Measurements from ENCODE around the gene ADAMTS2.

DNA sequence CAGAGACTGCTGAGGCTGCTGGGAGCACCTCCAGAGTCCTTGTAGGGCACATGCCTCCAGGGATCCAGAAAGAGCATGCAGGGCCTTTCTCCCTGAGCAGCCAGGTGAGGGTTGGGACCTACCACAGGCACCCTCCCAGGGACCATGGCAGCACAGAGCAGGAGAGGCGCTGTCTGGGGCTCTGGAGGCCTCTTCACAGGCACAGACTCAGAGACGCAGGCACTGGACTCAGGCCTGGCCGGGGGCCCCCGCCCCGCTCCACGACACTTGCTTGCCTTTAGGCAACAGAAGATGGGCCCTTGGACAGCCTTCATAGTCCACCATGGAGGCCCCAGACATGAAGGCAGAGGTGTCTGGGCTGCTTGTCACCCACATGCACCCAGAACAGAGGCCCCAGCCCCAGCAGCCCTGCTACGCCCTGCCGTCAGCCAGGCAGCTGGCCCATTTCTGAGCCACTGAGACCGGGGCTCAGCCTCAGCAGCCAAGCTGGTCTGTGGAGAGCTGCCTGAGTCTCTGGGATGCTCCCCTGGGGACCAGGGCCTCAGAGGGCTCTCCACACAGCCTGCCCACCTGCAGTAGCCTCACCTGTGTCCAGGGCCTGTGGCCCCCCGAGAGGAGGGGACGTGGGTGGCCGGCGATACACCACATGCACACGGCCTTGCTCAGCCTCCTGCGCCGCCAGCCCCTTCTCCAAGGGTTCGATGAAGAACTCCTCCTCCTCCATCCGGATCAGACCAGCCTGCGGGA is 72.8 kb downstream of the ADAMTS2 start:
- TF ChIP-seq, protein P1, sequence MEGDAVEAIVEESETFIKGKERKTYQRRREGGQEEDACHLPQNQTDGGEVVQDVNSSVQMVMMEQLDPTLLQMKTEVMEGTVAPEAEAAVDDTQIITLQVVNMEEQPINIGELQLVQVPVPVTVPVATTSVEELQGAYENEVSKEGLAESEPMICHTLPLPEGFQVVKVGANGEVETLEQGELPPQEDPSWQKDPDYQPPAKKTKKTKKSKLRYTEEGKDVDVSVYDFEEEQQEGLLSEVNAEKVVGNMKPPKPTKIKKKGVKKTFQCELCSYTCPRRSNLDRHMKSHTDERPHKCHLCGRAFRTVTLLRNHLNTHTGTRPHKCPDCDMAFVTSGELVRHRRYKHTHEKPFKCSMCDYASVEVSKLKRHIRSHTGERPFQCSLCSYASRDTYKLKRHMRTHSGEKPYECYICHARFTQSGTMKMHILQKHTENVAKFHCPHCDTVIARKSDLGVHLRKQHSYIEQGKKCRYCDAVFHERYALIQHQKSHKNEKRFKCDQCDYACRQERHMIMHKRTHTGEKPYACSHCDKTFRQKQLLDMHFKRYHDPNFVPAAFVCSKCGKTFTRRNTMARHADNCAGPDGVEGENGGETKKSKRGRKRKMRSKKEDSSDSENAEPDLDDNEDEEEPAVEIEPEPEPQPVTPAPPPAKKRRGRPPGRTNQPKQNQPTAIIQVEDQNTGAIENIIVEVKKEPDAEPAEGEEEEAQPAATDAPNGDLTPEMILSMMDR (IDR thresholded peaks at IDR 0.05; ENCODE audit: insufficient read depth, low read depth, low read length), result no peak
- TF ChIP-seq EZH2 (IDR thresholded peaks at IDR 0.05; ENCODE audit: insufficient read depth, low read length), result no peak

All from astrocyte (in vitro differentiated cells and primary cell).